CD4-positive, alpha-beta T cell (primary cell): ENCODE data around the gene CASP3. TPM values are rescaled to one million over a fixed set of nuclear protein-coding genes. Genes with fewer than 3 reads are reported as not detected.

Source experiments
- ATAC-seq: fragments of 200-7000 bp; cut with Tn5 transposase; one replicate; pipeline ENCODE4 v1.10.0; 2022; ENCODE audit warnings: mild to moderate bottlenecking; ENCODE audit not compliant: poor library complexity
- CTCF ChIA-PET: fragments of 350-600 bp; sonication (Branson Sonifier 250); formaldehyde crosslinking; loops from one replicate; lab custom pipeline; 2021; ENCODE audit warnings: antibody characterized with exemption, inconsistent platforms; lab: Charles Lee
- POLR2A ChIA-PET: fragments of 350-600 bp; sonication (Branson Sonifier 250); formaldehyde crosslinking; loops from one replicate; lab custom pipeline; 2021; ENCODE audit warnings: antibody characterized with exemption, inconsistent platforms; lab: Charles Lee
- DNase-seq, 14 experiments: peaks; one replicate each; pipeline ENCODE4 v3.0.0-alpha.2; 2013 to 2020; ENCODE audit warnings: mixed read lengths in 2 of 14
- H3K27ac ChIP-seq, 2 donors: one replicate each; pipeline versions ENCODE4 v1.5.1 to v1.7.0; 2013; ENCODE audit warnings: low read length in 2 of 2, low read depth in 1 of 2, mild to moderate bottlenecking in 1 of 2
- H3K27me3 ChIP-seq, 2 experiments: 1 replicate in 1 of 2; 2 replicates in 1 of 2; pipeline versions ENCODE4 v1.6.1 to v1.7.0; 2013; ENCODE audit warnings: low read length in 2 of 2, control low read depth in 1 of 2, mild to moderate bottlenecking in 1 of 2, moderate library complexity in 1 of 2; ENCODE audit not compliant: insufficient read depth in 2 of 2, control insufficient read depth in 1 of 2
- H3K36me3 ChIP-seq: one replicate; pipeline ENCODE4 v1.6.1; 2013; ENCODE audit warnings: low read length, control low read depth; ENCODE audit not compliant: insufficient read depth
- H3K4me1 ChIP-seq: one replicate; pipeline ENCODE4 v1.6.1; 2013; ENCODE audit warnings: low read length, control low read depth; ENCODE audit not compliant: insufficient read depth
- H3K4me3 ChIP-seq: one replicate; pipeline ENCODE4 v1.5.1; 2013; ENCODE audit warnings: mild to moderate bottlenecking, low read length, moderate library complexity
- H3K9me3 ChIP-seq, 2 experiments: 1 replicate in 1 of 2; 2 replicates in 1 of 2; pipeline versions ENCODE4 v1.6.1 to v1.7.0; 2013; ENCODE audit warnings: low read length in 2 of 2, mild to moderate bottlenecking in 2 of 2, control low read depth in 1 of 2, moderate library complexity in 1 of 2; ENCODE audit not compliant: control insufficient read depth in 1 of 2, insufficient read depth in 1 of 2
- H3K27ac Mint-ChIP-seq: one replicate; pipeline ENCODE4 v1.8.0; 2020; ENCODE audit warnings: mixed read lengths
- H3K27me3 Mint-ChIP-seq: one replicate; pipeline ENCODE4 v1.8.0; 2021; ENCODE audit warnings: mixed read lengths
- H3K36me3 Mint-ChIP-seq: one replicate; pipeline ENCODE4 v1.8.0; 2021; ENCODE audit warnings: low read depth, mixed read lengths
- H3K4me1 Mint-ChIP-seq: one replicate; pipeline ENCODE4 v1.8.0; 2021; ENCODE audit warnings: low read depth, mixed read lengths
- H3K4me3 Mint-ChIP-seq: one replicate; pipeline ENCODE4 v1.8.0; 2020; ENCODE audit warnings: mild to moderate bottlenecking, mixed read lengths
- H3K9me3 Mint-ChIP-seq: one replicate; pipeline ENCODE4 v1.8.0; 2020; ENCODE audit warnings: mixed read lengths
- CTCF ChIP-seq: fragments of 200-600 bp; IDR thresholded peaks from one replicate; pipeline ENCODE4 v1.8.0; 2022; ENCODE audit warnings: antibody characterized with exemption, mild to moderate bottlenecking
- intact Hi-C, 2 experiments: fragments of 100-400 bp; cut with DNase I in 1 of 2; cut with micrococcal nuclease in 1 of 2; formaldehyde crosslinking; loops; one replicate each; pipeline versions ENCODE4 v1.15.1 to v1.9.0; 2023 to 2025; cut with DNase I, micrococcal nuclease
- total RNA-seq, 174 experiments: library from RNA in 2 of 174; stranded (reverse) in 2 of 174; gene quantifications; one replicate each; pipeline ENCODE4 v1.2.3 and lab custom pipeline; 2021 to 2026

Gene CASP3
- total RNA-seq, 2 experiments from 2014 or later = 11.9 to 12.2 TPM

GRCh38 chr4:184641022-184641421, 8.2 kb downstream of the CASP3 start:
- Histone ChIP-seq H3K4me1 (peaks cover 22% of the 10 kb centered on the region), H3K36me3 (peaks cover 50% of the 10 kb centered on the region), H3K27me3 (no peaks in the 10 kb centered on the region), H3K27ac (no peak overlapping the region), H3K4me3 (no peak overlapping the region), H3K9me3 (no peaks in the 10 kb centered on the region)
- peaks cover 61% of the 10 kb centered on the region for H3K4me1 Mint-ChIP-seq
- no peak for DNase-seq
- H3K27me3 Mint-ChIP-seq = no peaks in the 10 kb centered on the region
- intact Hi-C loops = loop anchor here (10.0 kb wide), 3 partner anchors 94 to 504 kb away; partner anchors contain the start of genes ACSL1 (in 1 of the 2), CENPU (in 1 of the 2) and SLC25A4 (in 1 of the 2)
- H3K9me3 Mint-ChIP-seq = no peaks in the 10 kb centered on the region
- peak overlapping the region; percentile 17 for H3K27ac Mint-ChIP-seq
- TF ChIP-seq CTCF = no peak
- ChIA-PET CTCF (no interaction called here), POLR2A (no interaction called here)
- ATAC-seq = no peak
- peaks cover 81% of the 10 kb centered on the region for H3K36me3 Mint-ChIP-seq
- H3K4me3 Mint-ChIP-seq = no peak overlapping the region

GRCh38 chr4:184636897-184637296, 12.3 kb downstream of the CASP3 start:
- no peak for ATAC-seq
- CTCF ChIA-PET = no interaction called here
- H3K36me3 Mint-ChIP-seq = peaks cover 92% of the 10 kb centered on the region

GRCh38 chr4:184636144-184636543, 13.1 kb downstream of the CASP3 start:
- ATAC-seq = no peak
- Mint-ChIP-seq H3K27ac (no peak overlapping the region), H3K36me3 (peaks cover 89% of the 10 kb centered on the region), H3K9me3 (no peaks in the 10 kb centered on the region), H3K27me3 (no peaks in the 10 kb centered on the region), H3K4me3 (no peak overlapping the region), H3K4me1 (peaks cover 30% of the 10 kb centered on the region)
- ChIA-PET POLR2A (interaction anchor here (0.7 to 1.0 kb wide), 3 partner anchors 11 to 162 kb away, joined by 3 read pairs; partner anchors contain the start of gene IRF2), CTCF (no interaction called here)
- TF ChIP-seq CTCF = no peak
- H3K27ac ChIP-seq = no peak overlapping the region
- intact Hi-C loops = no loop called here
- H3K36me3 ChIP-seq = peaks cover 79% of the 10 kb centered on the region
- no peak for DNase-seq
- H3K4me3 ChIP-seq = no peak overlapping the region
- H3K27me3 ChIP-seq = no peaks in the 10 kb centered on the region
- H3K9me3 ChIP-seq = no peaks in the 10 kb centered on the region
- peaks cover 9% of the 10 kb centered on the region for H3K4me1 ChIP-seq

More at GRCh38 chr4:184636897-184637296, 12.3 kb downstream of the CASP3 start:
- H3K27me3 Mint-ChIP-seq = no peaks in the 10 kb centered on the region
- no peak overlapping the region for H3K4me3 Mint-ChIP-seq
- no peaks in the 10 kb centered on the region for H3K27me3 ChIP-seq
- peaks cover 9% of the 10 kb centered on the region for H3K4me1 ChIP-seq
- H3K36me3 ChIP-seq = peaks cover 72% of the 10 kb centered on the region
- H3K4me3 ChIP-seq = no peak overlapping the region
- peaks cover 38% of the 10 kb centered on the region for H3K4me1 Mint-ChIP-seq
- H3K27ac Mint-ChIP-seq = no peak overlapping the region
- no peak for TF ChIP-seq CTCF
- no peak for DNase-seq
- POLR2A ChIA-PET = no interaction called here
- no peak overlapping the region for H3K27ac ChIP-seq
- H3K9me3 ChIP-seq = no peaks in the 10 kb centered on the region
- intact Hi-C loops = no loop called here
- H3K9me3 Mint-ChIP-seq = no peaks in the 10 kb centered on the region
